Trophoblast cell (in vitro differentiated cells and primary cell): ENCODE measurements around the gene LRIT1.

ENCODE experiments used
- DNase-seq, 2 donors: peaks; one replicate each; pipeline ENCODE4 v3.0.0-alpha.2; 2016
- H2AFZ ChIP-seq: 2 replicates; pipeline ENCODE4 v1.6.1; 2013; ENCODE audit warnings: low read length, moderate library complexity, mild to moderate bottlenecking; ENCODE audit not compliant: insufficient read depth, poor library complexity
- H2AK5ac ChIP-seq: 2 replicates; pipeline ENCODE4 v1.6.1; 2013; ENCODE audit warnings: mild to moderate bottlenecking, low read length
- H2BK120ac ChIP-seq: 2 replicates; pipeline ENCODE4 v1.6.1; 2013; ENCODE audit warnings: low read length, mild to moderate bottlenecking, moderate library complexity; ENCODE audit not compliant: insufficient read depth, poor library complexity
- H2BK12ac ChIP-seq: 2 replicates; pipeline ENCODE4 v1.6.1; 2013; ENCODE audit warnings: mild to moderate bottlenecking, low read length, moderate library complexity
- H2BK5ac ChIP-seq: 2 replicates; pipeline ENCODE4 v1.6.1; 2013; ENCODE audit warnings: low read length, low read depth, moderate library complexity, mild to moderate bottlenecking; ENCODE audit not compliant: poor library complexity
- H3K14ac ChIP-seq: 2 replicates; pipeline ENCODE4 v1.6.1; 2013; ENCODE audit warnings: mild to moderate bottlenecking, low read length
- H3K18ac ChIP-seq: 2 replicates; pipeline ENCODE4 v1.6.1; 2013; ENCODE audit warnings: mild to moderate bottlenecking, low read length
- H3K23ac ChIP-seq: 2 replicates; pipeline ENCODE4 v1.6.1; 2013; ENCODE audit warnings: low read length
- H3K27ac ChIP-seq: 2 replicates; pipeline ENCODE4 v1.5.1; 2013; ENCODE audit warnings: low read depth, mild to moderate bottlenecking, inconsistent platforms, low read length, moderate library complexity
- H3K27me3 ChIP-seq: 2 replicates; pipeline ENCODE4 v1.6.1; 2013; ENCODE audit warnings: inconsistent platforms, mild to moderate bottlenecking, low read length, moderate library complexity; ENCODE audit not compliant: insufficient read depth
- H3K36me3 ChIP-seq, 2 experiments: 1 replicate in 1 of 2; 2 replicates in 1 of 2; pipeline ENCODE4 v1.6.1; 2013; ENCODE audit warnings: low read length in 2 of 2, mild to moderate bottlenecking in 2 of 2, moderate library complexity in 1 of 2; ENCODE audit not compliant: insufficient read depth in 2 of 2, control insufficient read depth in 1 of 2
- H3K4ac ChIP-seq: 2 replicates; pipeline ENCODE4 v1.6.1; 2013; ENCODE audit warnings: low read depth, mild to moderate bottlenecking, low read length, moderate library complexity
- H3K4me1 ChIP-seq, 2 experiments: 1 replicate in 1 of 2; 2 replicates in 1 of 2; pipeline ENCODE4 v1.6.1; 2013; ENCODE audit warnings: low read length in 2 of 2, mild to moderate bottlenecking in 2 of 2, moderate library complexity in 1 of 2; ENCODE audit not compliant: insufficient read depth in 2 of 2, control insufficient read depth in 1 of 2
- H3K4me2 ChIP-seq: 2 replicates; pipeline ENCODE4 v1.6.1; 2013; ENCODE audit warnings: inconsistent platforms, mild to moderate bottlenecking, low read length, moderate library complexity
- H3K4me3 ChIP-seq: 2 replicates; pipeline ENCODE4 v1.5.1; 2013; ENCODE audit warnings: mild to moderate bottlenecking, low read depth, low read length, inconsistent platforms
- H3K79me1 ChIP-seq: one replicate; pipeline ENCODE4 v1.6.1; 2013; ENCODE audit warnings: low read length
- H3K79me2 ChIP-seq: 2 replicates; pipeline ENCODE4 v1.6.1; 2013; ENCODE audit warnings: low read length, mild to moderate bottlenecking; ENCODE audit not compliant: control insufficient read depth, insufficient read depth, poor library complexity
- H3K9ac ChIP-seq: 2 replicates; pipeline ENCODE4 v1.6.1; 2013; ENCODE audit warnings: mild to moderate bottlenecking, low read length
- H3K9me3 ChIP-seq: 2 replicates; pipeline ENCODE4 v1.6.1; 2013; ENCODE audit warnings: low read depth, mild to moderate bottlenecking, control low read depth, inconsistent platforms, low read length; ENCODE audit not compliant: insufficient read depth
- H4K12ac ChIP-seq: 2 replicates; pipeline ENCODE4 v1.6.1; 2013; ENCODE audit warnings: low read depth, mild to moderate bottlenecking, low read length, moderate library complexity
- H4K8ac ChIP-seq: 2 replicates; pipeline ENCODE4 v1.6.1; 2013; ENCODE audit warnings: low read depth, mild to moderate bottlenecking, low read length, moderate library complexity
- H4K91ac ChIP-seq: one replicate; pipeline ENCODE4 v1.6.1; 2013; ENCODE audit warnings: low read depth, mild to moderate bottlenecking, low read length, moderate library complexity
- WGBS: extraction: QIAGEN DNeasy Blood & Tissue Kit; methylation state at CpG from one replicate; pipeline ENCODE4 v1.1.7; 2013; ENCODE audit warnings: missing lambda C conversion rate; ENCODE audit not compliant: insufficient read length, insufficient coverage; ENCODE audit errors: extremely low coverage; 5-methylcytosine and 5-hydroxymethylcytosine counted together

LRIT1 gene

DNA sequence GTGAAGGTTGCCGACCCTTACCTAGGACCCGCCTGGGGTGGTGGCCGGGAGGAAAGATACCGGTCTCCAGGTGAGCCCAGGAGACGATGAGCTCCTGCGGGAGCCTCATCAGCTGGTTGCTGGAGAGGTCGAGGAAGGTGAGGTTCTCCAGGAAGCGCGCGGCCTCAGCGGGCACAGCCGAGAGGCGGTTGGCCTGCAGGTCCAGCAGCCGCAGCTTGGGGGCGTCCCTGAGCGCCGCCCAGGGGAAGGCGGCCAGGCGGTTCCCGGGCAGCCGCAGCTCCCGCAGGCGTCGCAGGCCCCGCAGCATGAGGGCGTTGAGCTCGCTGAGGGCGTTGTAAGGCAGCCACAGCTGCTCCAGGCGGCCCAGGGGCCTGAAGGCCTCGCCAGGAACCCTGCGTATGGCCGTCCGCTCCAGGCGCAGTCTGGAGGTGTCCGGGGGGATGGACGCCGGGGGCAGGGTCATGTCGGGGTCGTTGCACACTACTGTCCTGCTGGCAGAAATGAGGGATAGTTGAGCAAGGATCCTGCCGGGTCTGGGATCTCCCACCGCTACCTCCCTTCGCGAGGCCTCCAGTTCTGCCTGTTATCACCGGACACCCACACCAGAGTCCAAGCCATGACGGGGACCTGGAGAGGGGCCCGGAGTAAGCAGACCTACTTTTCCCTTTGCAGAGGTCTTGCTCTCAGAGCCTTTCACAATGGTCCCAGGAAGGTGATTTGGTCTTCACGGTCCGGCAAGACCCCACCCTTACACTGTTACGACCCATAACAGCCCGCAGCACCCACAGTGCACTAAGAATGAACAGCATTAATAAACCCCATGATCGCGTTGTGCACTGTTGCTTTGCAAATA lies 3.9 kb downstream of the LRIT1 start:
- Histone ChIP-seq H3K79me1 (no peaks in the 10 kb centered on the region), H3K4ac (no peak overlapping the region), H3K79me2 (no peaks in the 10 kb centered on the region), H2BK5ac (no peak overlapping the region), H3K4me2 (no peak overlapping the region), H3K9ac (no peak overlapping the region), H3K27ac (no peak overlapping the region), H2BK12ac (no peak overlapping the region), H3K4me3 (peak overlapping the region; percentile 16), H3K9me3 (peaks cover 1% of the 10 kb centered on the region), H4K8ac (no peak overlapping the region), H3K14ac (no peak overlapping the region), H4K91ac (no peak overlapping the region), H2AK5ac (no peak overlapping the region), H3K18ac (no peak overlapping the region), H3K27me3 (no peaks in the 10 kb centered on the region), H2AFZ (no peak overlapping the region), H4K12ac (peak overlapping the region; percentile 7), H3K23ac (no peak overlapping the region), H2BK120ac (no peak overlapping the region), H3K36me3 (no peaks in the 10 kb centered on the region), H3K4me1 (no peaks in the 10 kb centered on the region)
- peak in 1 of 2 donors; percentile 47 for DNase-seq
- no CpG with 5 or more reads among the region's 52 CpGs for WGBS

GRCh38 chr10:84236807-84237198 lies 4.5 kb downstream of the LRIT1 start:
- no peak overlapping the region for H3K18ac ChIP-seq
- no CpG with 5 or more reads among the region's 6 CpGs for WGBS

GRCh38 chr10:84235096-84235495 lies 6.2 kb downstream of the LRIT1 start:
- Histone ChIP-seq H3K79me2 (no peaks in the 10 kb centered on the region), H4K91ac (no peak overlapping the region), H3K23ac (no peak overlapping the region), H2AFZ (no peak overlapping the region), H2BK12ac (no peak overlapping the region), H3K4ac (no peak overlapping the region), H3K27me3 (no peaks in the 10 kb centered on the region), H3K4me2 (no peak overlapping the region), H2BK120ac (no peak overlapping the region), H3K9ac (no peak overlapping the region), H3K27ac (no peak overlapping the region), H2BK5ac (no peak overlapping the region), H3K18ac (no peak overlapping the region), H2AK5ac (no peak overlapping the region), H3K14ac (no peak overlapping the region), H3K9me3 (peaks cover 4% of the 10 kb centered on the region), H3K4me3 (no peak overlapping the region), H3K79me1 (no peaks in the 10 kb centered on the region), H3K36me3 (no peaks in the 10 kb centered on the region), H3K4me1 (no peaks in the 10 kb centered on the region), H4K12ac (no peak overlapping the region), H4K8ac (no peak overlapping the region)
- no CpG with 5 or more reads among the region's 4 CpGs for WGBS
- DNase-seq = no peak

More at GRCh38 chr10:84236807-84237198, 4.5 kb downstream of the LRIT1 start:
- no peak overlapping the region for H2BK5ac ChIP-seq
- H3K14ac ChIP-seq = no peak overlapping the region
- H2BK120ac ChIP-seq = no peak overlapping the region
- no peaks in the 10 kb centered on the region for H3K79me1 ChIP-seq
- H3K4me1 ChIP-seq = no peaks in the 10 kb centered on the region
- no peak overlapping the region for H3K4me2 ChIP-seq
- H2AFZ ChIP-seq = no peak overlapping the region
- H4K91ac ChIP-seq = no peak overlapping the region
- no peak overlapping the region for H3K23ac ChIP-seq
- H3K79me2 ChIP-seq = no peaks in the 10 kb centered on the region
- DNase-seq = no peak
- no peak overlapping the region for H4K12ac ChIP-seq
- H3K36me3 ChIP-seq = no peaks in the 10 kb centered on the region
- H2BK12ac ChIP-seq = no peak overlapping the region
- no peak overlapping the region for H3K4me3 ChIP-seq
- H3K9ac ChIP-seq = no peak overlapping the region
- no peak overlapping the region for H3K27ac ChIP-seq
- peaks cover 4% of the 10 kb centered on the region for H3K9me3 ChIP-seq
- H2AK5ac ChIP-seq = no peak overlapping the region
- H4K8ac ChIP-seq = no peak overlapping the region
- no peak overlapping the region for H3K4ac ChIP-seq
- no peaks in the 10 kb centered on the region for H3K27me3 ChIP-seq

DNA sequence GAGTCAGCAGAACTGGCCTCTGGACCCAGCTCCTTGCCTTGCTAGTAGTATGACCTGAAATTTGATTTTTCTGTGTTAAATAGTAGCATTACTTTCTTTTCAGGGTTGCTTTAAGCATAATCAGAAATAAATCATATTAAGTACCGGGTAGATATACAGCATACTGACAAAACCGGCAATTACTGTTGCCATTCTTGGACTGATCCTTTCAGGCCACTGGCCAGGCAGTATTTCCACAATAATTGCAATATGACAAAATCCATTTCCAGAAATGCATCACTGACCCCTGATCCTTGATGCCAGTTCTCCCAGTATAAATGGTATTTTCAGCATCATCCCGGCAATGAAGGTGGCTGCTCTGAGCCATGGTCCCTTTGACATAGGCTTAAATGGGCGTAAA lies 6.9 kb downstream of the LRIT1 start:
- WGBS = no CpG with 5 or more reads among the region's 4 CpGs
- Histone ChIP-seq H3K4me1 (no peaks in the 10 kb centered on the region), H3K79me2 (no peaks in the 10 kb centered on the region), H4K12ac (no peak overlapping the region), H2AFZ (no peak overlapping the region), H2BK5ac (no peak overlapping the region), H3K27me3 (no peaks in the 10 kb centered on the region), H3K4ac (no peak overlapping the region), H4K8ac (no peak overlapping the region), H3K18ac (no peak overlapping the region), H3K14ac (no peak overlapping the region), H2AK5ac (no peak overlapping the region), H3K23ac (no peak overlapping the region), H2BK120ac (no peak overlapping the region), H3K79me1 (no peaks in the 10 kb centered on the region), H3K4me3 (no peak overlapping the region), H3K9ac (no peak overlapping the region), H3K9me3 (peaks cover 4% of the 10 kb centered on the region), H3K27ac (no peak overlapping the region), H3K4me2 (no peak overlapping the region), H2BK12ac (no peak overlapping the region), H3K36me3 (no peaks in the 10 kb centered on the region), H4K91ac (no peak overlapping the region)
- no peak for DNase-seq
